GM18519 (cell line): ENCODE data around the gene CSAG2.

Experiments used
- ATAC-seq: cut with Tn5 transposase; IDR thresholded peaks from one replicate; pipeline ENCODE4 v1.9.1; 2021; ENCODE audit warnings: mild to moderate bottlenecking, moderate library complexity; ENCODE audit not compliant: unreplicated experiment, low FRiP score

CSAG2 gene

DNA sequence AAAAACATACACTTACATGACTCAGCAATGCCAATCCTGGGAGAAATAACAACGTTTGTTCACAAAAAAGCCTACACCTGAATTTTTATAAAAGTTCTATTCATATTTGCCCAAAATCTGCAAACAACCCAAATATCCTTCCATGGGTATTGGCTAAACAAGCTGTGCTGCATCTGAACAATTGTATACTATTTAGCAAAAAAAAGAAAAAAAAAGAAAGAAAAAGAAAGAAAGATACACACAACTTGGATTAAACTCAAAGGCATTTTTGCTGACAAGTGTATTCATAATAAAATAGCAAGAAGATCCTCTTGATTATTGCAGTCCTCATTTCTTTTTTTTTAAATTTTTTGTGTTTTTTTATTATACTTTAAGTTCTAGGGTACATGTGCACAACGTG is 34.9 kb downstream of the CSAG2 start:
- no peak for ATAC-seq

- no peak for ATAC-seq
Observed at GRCh38 chrX:152663086-152663485, 46.0 kb downstream of the CSAG2 start.

DNA sequence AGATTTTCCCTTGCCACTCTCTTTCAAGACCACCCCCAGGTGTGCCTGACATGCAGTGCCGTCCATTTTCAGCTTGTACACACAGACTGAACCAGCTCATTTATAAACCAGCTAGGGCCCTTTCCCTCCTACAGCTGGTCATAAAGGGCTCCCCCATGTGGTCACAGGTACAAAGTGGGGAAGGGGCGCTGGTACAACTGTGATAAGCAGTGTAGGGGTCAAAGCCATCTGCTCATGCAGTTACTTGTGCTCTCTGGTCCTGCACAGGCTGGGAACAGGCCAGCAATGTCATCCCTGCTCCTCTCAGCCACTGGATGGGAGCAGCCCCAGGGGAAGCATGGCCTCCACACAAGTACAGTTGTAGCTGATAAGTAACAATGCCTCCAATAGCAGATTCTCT is 50.8 kb downstream of the CSAG2 start:
- no peak for ATAC-seq
